ENCODE measurements around the gene PLEKHG4. TPM values are rescaled to one million over a fixed set of nuclear protein-coding genes. Genes with fewer than 3 reads are reported as not detected.

Gene PLEKHG4
- total and polyA plus RNA-seq, 9 of the 15 experiments (the other 6 are each of a cell fraction or from before 2014, with no cell fraction given): 3.7 to 36.8 (median 17.9) TPM

DNA sequence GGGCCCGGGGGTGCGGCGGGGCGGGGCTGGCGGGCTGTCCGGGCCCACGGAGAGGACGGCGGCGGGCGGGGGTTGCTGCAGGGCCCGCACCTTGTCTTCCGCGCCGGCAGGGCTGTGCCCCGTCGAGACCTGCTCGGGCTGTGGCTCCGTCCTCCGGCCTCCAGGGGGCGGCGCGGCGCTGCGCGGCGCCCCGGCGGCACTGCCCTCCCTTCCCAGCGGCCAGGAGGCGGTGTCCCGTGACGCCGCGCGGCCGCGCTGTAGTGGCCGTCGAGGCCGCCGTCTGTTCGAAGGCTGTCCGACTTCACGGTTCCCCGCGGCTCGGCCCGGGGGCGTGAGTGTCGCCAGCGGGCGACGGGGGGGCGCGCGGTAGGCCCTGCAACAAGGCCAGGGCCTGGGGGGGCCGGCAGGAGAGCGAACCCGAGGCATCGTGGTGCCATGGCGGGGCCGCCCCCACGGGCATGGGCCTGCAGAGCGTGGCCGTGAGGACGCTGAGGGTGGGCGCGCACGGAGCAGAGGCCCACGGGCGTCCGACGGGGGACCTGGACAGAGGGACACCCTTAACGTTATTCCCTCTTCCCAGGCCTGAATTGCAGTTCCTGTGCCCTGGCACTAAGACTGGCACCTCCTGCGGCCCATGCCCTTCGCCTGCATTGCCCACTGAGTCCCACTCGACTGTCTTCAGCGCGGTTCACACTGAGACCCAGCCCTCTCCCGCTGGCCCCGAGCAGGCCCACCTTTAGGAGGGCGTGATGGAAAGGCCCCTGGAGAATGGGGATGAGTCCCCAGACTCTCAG is at the start of gene PLEKHG4 (continued):
- TF ChIP-seq STAT5A (IDR thresholded peaks at IDR 0.05; ENCODE audit: borderline replicate concordance, low read length): peak; percentile 19; the same call in 1 of the 2 replicates
- TF ChIP-seq, protein P1, sequence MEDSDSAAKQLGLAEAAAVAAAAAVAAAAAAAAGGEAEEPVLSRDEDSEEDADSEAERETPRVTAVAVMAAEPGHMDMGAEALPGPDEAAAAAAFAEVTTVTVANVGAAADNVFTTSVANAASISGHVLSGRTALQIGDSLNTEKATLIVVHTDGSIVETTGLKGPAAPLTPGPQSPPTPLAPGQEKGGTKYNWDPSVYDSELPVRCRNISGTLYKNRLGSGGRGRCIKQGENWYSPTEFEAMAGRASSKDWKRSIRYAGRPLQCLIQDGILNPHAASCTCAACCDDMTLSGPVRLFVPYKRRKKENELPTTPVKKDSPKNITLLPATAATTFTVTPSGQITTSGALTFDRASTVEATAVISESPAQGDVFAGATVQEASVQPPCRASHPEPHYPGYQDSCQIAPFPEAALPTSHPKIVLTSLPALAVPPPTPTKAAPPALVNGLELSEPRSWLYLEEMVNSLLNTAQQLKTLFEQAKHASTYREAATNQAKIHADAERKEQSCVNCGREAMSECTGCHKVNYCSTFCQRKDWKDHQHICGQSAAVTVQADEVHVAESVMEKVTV (CRISPR knock-in tag; IDR thresholded peaks at IDR 0.05): peak; percentile 54; the same call in 1 of the 2 replicates
- TF ChIP-seq PURB (CRISPR knock-in tag; IDR thresholded peaks at IDR 0.05; ENCODE audit: low read depth): no peak
- peak; percentile 88; the same call in 1 of the 2 replicates for TF ChIP-seq PHB (CRISPR knock-in tag; IDR thresholded peaks at IDR 0.05)
- peak; percentile 17; the same call in 1 of the 2 replicates for TF ChIP-seq JUN (IDR thresholded peaks at IDR 0.05; ENCODE audit: borderline replicate concordance, low read depth, low read length)
- TF ChIP-seq JUN (CRISPR knock-in tag; IDR thresholded peaks at IDR 0.05; ENCODE audit: borderline replicate concordance): no peak
- peak; percentile 75 for TF ChIP-seq U2AF1 (optimal IDR thresholded peaks at IDR 0.05; ENCODE audit: low read depth, low read length)
- TF ChIP-seq ESRRA (IDR thresholded peaks at IDR 0.05; ENCODE audit: borderline replicate concordance, low read depth): peak; percentile 53; the same call in 1 of the 2 replicates
- TF ChIP-seq FUS (optimal IDR thresholded peaks at IDR 0.05; ENCODE audit: low read depth, low read length): peak; percentile 91
- TF ChIP-seq FOXJ2 (tag; IDR thresholded peaks at IDR 0.05): no peak
- TF ChIP-seq RBFOX2 (IDR thresholded peaks at IDR 0.05; ENCODE audit: low read depth, low read length): peak; percentile 86
- peak in 1 of 2 experiments; percentile 26; a peak in 1 of 4 replicates for TF ChIP-seq HDAC1 (IDR thresholded peaks at IDR 0.05)
- 0 out of 2 replicates have a peak, but pooled peaks have one; percentile 37 for TF ChIP-seq PHF21A (IDR thresholded peaks at IDR 0.05; ENCODE audit: borderline replicate concordance, low read depth)
- peak in 1 of 2 experiments; percentile 84; a peak in 2 of 4 replicates for TF ChIP-seq RCOR1 (IDR thresholded peaks at IDR 0.05; ENCODE audit: borderline replicate concordance in 1 of 2, low read depth in 2 of 2, low read length in 2 of 2)
- TF ChIP-seq MYC (IDR thresholded peaks at IDR 0.05; ENCODE audit: low read depth, low read length): peak; percentile 81
- TF ChIP-seq MYC (CRISPR knock-in tag; IDR thresholded peaks at IDR 0.05; ENCODE audit: borderline replicate concordance, low read depth): no peak
- TF ChIP-seq, protein P2, sequence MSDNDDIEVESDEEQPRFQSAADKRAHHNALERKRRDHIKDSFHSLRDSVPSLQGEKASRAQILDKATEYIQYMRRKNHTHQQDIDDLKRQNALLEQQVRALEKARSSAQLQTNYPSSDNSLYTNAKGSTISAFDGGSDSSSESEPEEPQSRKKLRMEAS (CRISPR knock-in tag; IDR thresholded peaks at IDR 0.05): peak; percentile 81
- no peak for TF ChIP-seq NR2C2 (CRISPR knock-in tag; IDR thresholded peaks at IDR 0.05)
- peak; percentile 56 for TF ChIP-seq NR2C2 (tag; IDR thresholded peaks at IDR 0.05)
- peak; percentile 91 for TF ChIP-seq RBM22 (IDR thresholded peaks at IDR 0.05; ENCODE audit: low read depth, low read length, poor library complexity, severe bottlenecking)
